Mucosa of rectum (tissue), 2 donors: Measurements from ENCODE around the gene TAF11L11.
"Not testable (repeated sequence)": the region's sequence is repeated elsewhere in the genome, so short reads cannot be mapped to it uniquely, and the experiment has no call there.

Source experiments
- H3K27ac ChIP-seq, 2 donors: one replicate each; pipeline ENCODE4 v1.7.0; 2013; ENCODE audit warnings: inconsistent platforms in 2 of 2, low read depth in 2 of 2, low read length in 2 of 2
- H3K27me3 ChIP-seq, 2 donors: one replicate each; pipeline ENCODE4 v1.7.0; 2013; ENCODE audit warnings: low read length in 2 of 2; ENCODE audit not compliant: control insufficient read depth in 2 of 2, insufficient read depth in 2 of 2
- H3K36me3 ChIP-seq, 2 donors: one replicate each; pipeline ENCODE4 v1.7.0; 2013; ENCODE audit warnings: low read length in 2 of 2; ENCODE audit not compliant: control insufficient read depth in 2 of 2, insufficient read depth in 2 of 2
- H3K4me1 ChIP-seq, 2 donors: one replicate each; pipeline ENCODE4 v1.7.0; 2013; ENCODE audit warnings: low read length in 2 of 2, mild to moderate bottlenecking in 1 of 2; ENCODE audit not compliant: control insufficient read depth in 2 of 2, insufficient read depth in 2 of 2
- H3K4me3 ChIP-seq, 2 donors: one replicate each; pipeline ENCODE4 v1.7.0; 2013; ENCODE audit warnings: low read length in 2 of 2
- H3K9ac ChIP-seq, 2 donors: one replicate each; pipeline ENCODE4 v1.7.0; 2013; ENCODE audit warnings: low read length in 2 of 2, low read depth in 1 of 2, mild to moderate bottlenecking in 1 of 2
- H3K9me3 ChIP-seq, 2 donors: one replicate each; pipeline ENCODE4 v1.7.0; 2013; ENCODE audit warnings: low read length in 2 of 2; ENCODE audit not compliant: control insufficient read depth in 2 of 2
- donor health status: healthy.
- donor health status: Normal muscosa, but diverticular disease.

The TAF11L11 gene

DNA sequence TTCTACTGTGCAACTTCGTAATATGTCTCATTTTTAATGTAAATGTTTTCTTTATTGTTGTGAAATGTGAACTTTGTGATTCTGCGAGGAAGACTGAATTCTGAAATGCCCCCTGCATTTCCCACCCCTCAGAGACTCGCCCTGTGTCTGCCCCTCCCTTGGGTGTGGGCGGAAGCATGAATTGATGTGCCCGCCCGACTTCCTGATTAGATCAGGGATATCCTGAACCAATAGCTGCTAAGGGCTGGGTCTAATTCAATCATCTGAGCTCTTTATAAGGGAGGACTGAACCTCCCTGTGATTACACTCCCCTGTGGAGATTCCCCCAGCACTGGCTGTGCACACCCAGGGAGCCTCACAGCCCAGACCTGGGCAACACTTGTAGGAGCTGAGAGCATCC is at the start of gene TAF11L11:
Gene TAF11L11 (plus strand): TSS at position 304 of the 400 bp plus-strand sequence.
- not testable (repeated sequence) for H3K27ac ChIP-seq, H3K4me1 ChIP-seq, H3K9ac ChIP-seq, H3K9me3 ChIP-seq, H3K4me3 ChIP-seq, H3K36me3 ChIP-seq, H3K27me3 ChIP-seq

- H3K9ac ChIP-seq, H3K27me3 ChIP-seq, H3K36me3 ChIP-seq, H3K27ac ChIP-seq, H3K4me1 ChIP-seq, H3K4me3 ChIP-seq, H3K9me3 ChIP-seq: not testable (repeated sequence)
Observed at GRCh38 chr5:17585658-17586057, 18.3 kb upstream of the TAF11L11 start, which contains the start of gene TAF11L7. Gene TAF11L7, minus strand, starts transcription at chr5:17585758.

DNA sequence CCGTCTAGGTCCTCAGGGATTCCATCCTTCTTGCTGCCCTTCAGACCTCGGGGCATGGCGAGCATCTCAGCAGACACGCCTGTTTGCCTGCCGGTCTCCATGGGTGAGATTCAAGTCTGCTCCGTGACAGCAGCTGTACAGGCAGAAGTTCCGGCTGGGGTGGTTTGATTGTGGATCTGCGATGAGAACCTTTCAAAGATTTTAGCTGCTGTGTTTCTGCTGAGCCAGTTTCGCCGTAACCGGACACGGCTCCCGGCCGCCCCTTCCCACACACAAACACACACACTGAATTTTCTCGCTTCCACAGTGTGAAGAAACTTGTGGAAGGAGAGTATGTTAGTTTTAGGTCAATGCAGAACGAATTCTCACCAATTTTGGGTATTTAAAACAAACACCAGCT is 13.1 kb upstream of the TAF11L11 start, which contains the start of gene TAF11L8:
Gene TAF11L8 (minus strand): TSS at position 101 of the 400 bp plus-strand sequence.
- not testable (repeated sequence) for H3K4me3 ChIP-seq, H3K9ac ChIP-seq, H3K4me1 ChIP-seq, H3K9me3 ChIP-seq, H3K27me3 ChIP-seq, H3K36me3 ChIP-seq, H3K27ac ChIP-seq

DNA sequence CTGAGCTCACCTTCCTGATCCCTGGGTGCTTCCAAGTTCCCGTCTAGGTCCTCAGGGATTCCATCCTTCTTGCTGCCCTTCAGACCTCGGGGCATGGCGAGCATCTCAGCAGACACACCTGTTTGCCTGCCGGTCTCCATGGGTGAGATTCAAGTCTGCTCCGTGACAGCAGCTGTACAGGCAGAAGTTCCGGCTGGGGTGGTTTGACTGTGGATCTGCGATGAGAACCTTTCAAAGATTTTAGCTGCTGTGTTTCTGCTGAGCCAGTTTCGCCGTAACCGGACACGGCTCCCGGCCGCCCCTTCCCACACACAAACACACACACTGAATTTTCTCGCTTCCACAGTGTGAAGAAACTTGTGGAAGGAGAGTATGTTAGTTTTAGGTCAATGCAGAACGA is 9.7 kb upstream of the TAF11L11 start, which contains the start of gene TAF11L9:
Gene TAF11L9 (minus strand): TSS at position 140 of the 400 bp plus-strand sequence.
- not testable (repeated sequence) for H3K9me3 ChIP-seq, H3K27ac ChIP-seq, H3K9ac ChIP-seq, H3K4me1 ChIP-seq, H3K27me3 ChIP-seq, H3K4me3 ChIP-seq, H3K36me3 ChIP-seq

DNA sequence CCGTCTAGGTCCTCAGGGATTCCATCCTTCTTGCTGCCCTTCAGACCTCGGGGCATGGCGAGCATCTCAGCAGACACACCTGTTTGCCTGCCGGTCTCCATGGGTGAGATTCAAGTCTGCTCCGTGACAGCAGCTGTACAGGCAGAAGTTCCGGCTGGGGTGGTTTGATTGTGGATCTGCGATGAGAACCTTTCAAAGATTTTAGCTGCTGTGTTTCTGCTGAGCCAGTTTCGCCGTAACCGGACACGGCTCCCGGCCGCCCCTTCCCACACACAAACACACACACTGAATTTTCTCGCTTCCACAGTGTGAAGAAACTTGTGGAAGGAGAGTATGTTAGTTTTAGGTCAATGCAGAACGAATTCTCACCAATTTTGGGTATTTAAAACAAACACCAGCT is 6.3 kb upstream of the TAF11L11 start, which contains the start of gene TAF11L10:
Gene TAF11L10 (minus strand): TSS at position 101 of the 400 bp plus-strand sequence.
- not testable (repeated sequence) for H3K36me3 ChIP-seq, H3K9ac ChIP-seq, H3K9me3 ChIP-seq, H3K27ac ChIP-seq, H3K4me3 ChIP-seq, H3K27me3 ChIP-seq, H3K4me1 ChIP-seq

DNA sequence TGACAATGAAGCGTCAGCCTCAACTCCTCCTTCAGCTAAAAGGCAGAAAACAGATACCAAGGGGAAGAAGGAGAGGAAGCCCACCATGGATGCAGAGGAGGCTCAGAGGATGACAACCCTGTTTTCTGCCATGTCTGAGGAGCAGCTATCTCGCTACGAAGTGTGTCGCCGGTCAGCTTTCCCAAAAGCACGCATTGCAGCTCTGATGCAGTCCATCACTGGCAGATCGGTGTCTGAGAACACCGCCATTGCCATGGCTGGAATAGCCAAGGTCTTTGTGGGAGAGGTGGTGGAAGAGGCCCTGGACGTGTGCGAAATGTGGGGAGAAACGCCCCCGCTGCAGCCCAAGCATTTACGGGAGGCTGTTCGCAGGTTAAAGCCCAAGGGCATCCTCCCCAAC is 968 bp downstream of the TAF11L11 start:
- no peaks in the 10 kb centered on the region for H3K27me3 ChIP-seq
- no peaks in the 10 kb centered on the region for H3K9me3 ChIP-seq
- H3K27ac ChIP-seq = no peak overlapping the region
- no peak overlapping the region for H3K4me3 ChIP-seq
- no peak overlapping the region for H3K9ac ChIP-seq
- H3K36me3 ChIP-seq = no peaks in the 10 kb centered on the region
- H3K4me1 ChIP-seq = no peaks in the 10 kb centered on the region

- not testable (repeated sequence) for H3K9me3 ChIP-seq
Observed at GRCh38 chr5:17607461-17607860, 3.5 kb downstream of the TAF11L11 start.

DNA sequence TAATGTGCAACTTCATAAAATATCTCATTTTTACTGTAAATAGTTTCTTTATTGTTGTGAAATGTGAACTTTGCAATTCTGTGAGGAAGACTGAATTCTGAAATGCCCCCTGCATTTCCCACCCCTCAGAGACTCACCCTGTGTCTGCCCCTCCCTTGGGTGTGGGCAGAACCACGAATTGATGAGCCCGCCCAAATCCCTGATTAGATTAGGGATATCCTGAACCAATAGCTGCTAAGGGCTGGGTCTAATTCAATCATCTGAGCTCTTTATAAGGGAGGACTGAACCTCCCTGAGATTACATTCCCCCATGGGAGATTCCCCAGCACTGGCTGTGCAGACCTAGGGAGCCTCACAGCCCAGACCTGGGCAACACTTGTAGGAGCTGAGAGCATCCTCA is 6.1 kb downstream of the TAF11L11 start, which contains the start of gene TAF11L12:
Gene TAF11L12 (plus strand): TSS at position 301 of the 400 bp plus-strand sequence.
- H3K9me3 ChIP-seq, H3K27me3 ChIP-seq, H3K9ac ChIP-seq, H3K4me3 ChIP-seq, H3K4me1 ChIP-seq, H3K27ac ChIP-seq, H3K36me3 ChIP-seq: not testable (repeated sequence)

More at GRCh38 chr5:17607461-17607860, 3.5 kb downstream of the TAF11L11 start:
- not testable (repeated sequence) for H3K4me1 ChIP-seq, H3K9ac ChIP-seq, H3K4me3 ChIP-seq, H3K27me3 ChIP-seq, H3K36me3 ChIP-seq, H3K27ac ChIP-seq

DNA sequence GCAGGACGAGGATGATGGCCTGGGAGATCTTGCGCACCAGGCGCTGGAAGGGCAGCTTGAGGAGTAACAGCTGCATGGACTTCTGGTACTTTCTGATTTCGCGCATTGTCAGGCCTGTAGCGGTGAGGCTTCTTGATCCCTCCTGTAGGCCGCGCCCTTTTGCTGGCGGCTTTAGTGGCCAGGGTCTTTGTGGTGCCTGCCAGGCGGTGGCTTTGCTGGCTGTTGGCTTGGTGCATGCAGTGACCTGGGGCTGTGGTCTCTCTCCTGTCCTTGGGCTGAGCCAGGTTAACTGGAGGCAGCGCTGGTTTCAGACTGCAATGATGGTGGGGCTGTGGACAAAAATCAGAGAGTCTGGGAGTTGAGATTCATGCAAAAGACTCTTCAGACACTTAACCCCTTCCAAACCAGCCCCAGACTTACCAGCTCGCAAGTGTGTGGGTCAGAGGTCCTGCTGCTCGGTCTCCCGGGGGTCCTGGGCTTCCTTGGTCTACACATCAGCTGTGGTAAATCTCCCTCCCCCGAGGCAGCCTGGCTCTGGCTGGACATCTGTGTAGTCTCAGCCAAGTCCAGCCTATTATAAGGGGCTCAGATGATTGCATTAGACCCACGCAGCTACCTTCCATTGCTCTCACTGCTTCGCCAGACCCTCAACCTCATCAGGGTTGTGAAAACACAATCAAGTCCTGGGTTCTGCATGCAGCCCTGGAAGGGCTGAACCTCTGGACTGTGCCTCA is 11.1 kb downstream of the TAF11L11 start:
- H3K9me3 ChIP-seq = no peaks in the 10 kb centered on the region
- no peaks in the 10 kb centered on the region for H3K36me3 ChIP-seq
- no peaks in the 10 kb centered on the region for H3K4me1 ChIP-seq
- no peak overlapping the region for H3K9ac ChIP-seq
- H3K27ac ChIP-seq = no peak overlapping the region
- no peaks in the 10 kb centered on the region for H3K27me3 ChIP-seq
- H3K4me3 ChIP-seq = no peak overlapping the region

DNA sequence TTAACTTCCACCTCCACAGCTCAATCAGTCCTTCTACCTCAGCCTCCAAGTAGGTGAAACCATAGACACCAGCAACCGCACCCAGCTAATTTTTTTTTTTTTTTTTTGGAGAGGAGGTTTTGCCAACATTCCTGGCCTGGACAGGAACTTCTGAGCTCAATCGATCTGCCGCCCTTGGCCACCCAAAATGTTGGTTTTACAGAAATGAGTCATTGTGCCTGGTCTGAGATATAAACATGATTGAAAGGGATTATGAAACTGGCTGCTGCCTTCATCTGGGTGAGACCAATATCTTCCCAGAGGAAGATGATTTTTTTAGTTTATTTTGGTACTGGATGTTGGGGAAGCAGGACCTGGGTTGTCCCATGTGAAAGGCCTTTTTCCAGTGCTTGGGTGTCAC is 15.4 kb downstream of the TAF11L11 start:
- H3K36me3 ChIP-seq = no peaks in the 10 kb centered on the region
- H3K27me3 ChIP-seq = no peaks in the 10 kb centered on the region
- no peak overlapping the region for H3K27ac ChIP-seq
- H3K4me1 ChIP-seq = no peaks in the 10 kb centered on the region
- H3K9me3 ChIP-seq = no peaks in the 10 kb centered on the region
- H3K9ac ChIP-seq = no peak overlapping the region
- no peak overlapping the region for H3K4me3 ChIP-seq
